Measurements from ENCODE around the gene TMEM184B. TPM values are rescaled to one million over a fixed set of nuclear protein-coding genes. Genes with fewer than 3 reads are reported as not detected.
A peak's percentile ranks its signal among the peaks of the same experiment; 100 is the strongest.

The TMEM184B gene
- total RNA-seq, 1 donor from 2014 or later: 42.6 TPM

GRCh38 chr22:38276166-38276565 is 3.4 kb upstream of the TMEM184B start:
- Histone ChIP-seq H3K36me3 (ENCODE audit: control insufficient read depth, insufficient read depth, low read length) (no peaks in the 10 kb centered on the region), H3K27me3 (ENCODE audit: control insufficient read depth, insufficient read depth, low read length) (no peaks in the 10 kb centered on the region), H3K4me3 (ENCODE audit: low read depth, low read length) (no peak overlapping the region)
- DNase-seq (ENCODE audit: low read depth): no peak
- TF ChIP-seq CTCF (IDR thresholded peaks at IDR 0.05; ENCODE audit: insufficient read depth, low read length, poor library complexity, severe bottlenecking): no peak

- peak overlapping the region; percentile 83 for H3K4me3 ChIP-seq (ENCODE audit: low read depth, low read length)
- H3K36me3 ChIP-seq (ENCODE audit: control insufficient read depth, insufficient read depth, low read length): no peaks in the 10 kb centered on the region
- TF ChIP-seq CTCF (IDR thresholded peaks at IDR 0.05; ENCODE audit: insufficient read depth, low read length, poor library complexity, severe bottlenecking): no peak
- no peak for DNase-seq (ENCODE audit: low read depth)
- H3K27me3 ChIP-seq (ENCODE audit: control insufficient read depth, insufficient read depth, low read length): no peaks in the 10 kb centered on the region
Observed at GRCh38 chr22:38273135-38273826, 471 bp upstream of the TMEM184B start.

- H3K27me3 ChIP-seq (ENCODE audit: control insufficient read depth, insufficient read depth, low read length): no peaks in the 10 kb centered on the region
- H3K36me3 ChIP-seq (ENCODE audit: control insufficient read depth, insufficient read depth, low read length): no peaks in the 10 kb centered on the region
- DNase-seq (ENCODE audit: low read depth): no peak
- TF ChIP-seq CTCF (IDR thresholded peaks at IDR 0.05; ENCODE audit: insufficient read depth, low read length, poor library complexity, severe bottlenecking): no peak
- peak overlapping the region; percentile 83 for H3K4me3 ChIP-seq (ENCODE audit: low read depth, low read length)
Observed at GRCh38 chr22:38271927-38272372, 860 bp downstream of the TMEM184B start.

- TF ChIP-seq CTCF (IDR thresholded peaks at IDR 0.05; ENCODE audit: insufficient read depth, low read length, poor library complexity, severe bottlenecking): no peak
- no peak for DNase-seq (ENCODE audit: low read depth)
- Histone ChIP-seq H3K36me3 (ENCODE audit: control insufficient read depth, insufficient read depth, low read length) (no peaks in the 10 kb centered on the region), H3K4me3 (ENCODE audit: low read depth, low read length) (no peak overlapping the region), H3K27me3 (ENCODE audit: control insufficient read depth, insufficient read depth, low read length) (no peaks in the 10 kb centered on the region)
Observed at GRCh38 chr22:38271101-38271500, 1.7 kb downstream of the TMEM184B start.

- no peak for TF ChIP-seq CTCF (IDR thresholded peaks at IDR 0.05; ENCODE audit: insufficient read depth, low read length, poor library complexity, severe bottlenecking)
- no peaks in the 10 kb centered on the region for H3K27me3 ChIP-seq (ENCODE audit: control insufficient read depth, insufficient read depth, low read length)
- no peaks in the 10 kb centered on the region for H3K36me3 ChIP-seq (ENCODE audit: control insufficient read depth, insufficient read depth, low read length)
- no peak overlapping the region for H3K4me3 ChIP-seq (ENCODE audit: low read depth, low read length)
- no peak for DNase-seq (ENCODE audit: low read depth)
Observed at GRCh38 chr22:38270091-38270992, 2.5 kb downstream of the TMEM184B start.
